GM23338 (cell line): Measurements from ENCODE around the gene TNS1.

Source experiments
- CTCF ChIP-seq, 2 experiments: fragments of 200-600 bp in 1 of 2; sonication (generic) in 1 of 2; conservative IDR thresholded peaks; 2 replicates each; pipeline versions ENCODE4 v1.5.1 to v1.6.1; 2016 to 2017; ENCODE audit warnings: antibody characterized with exemption in 2 of 2, low read depth in 2 of 2, mild to moderate bottlenecking in 2 of 2, moderate library complexity in 1 of 2
- POLR2AphosphoS5 ChIP-seq: IDR thresholded peaks from 2 replicates; pipeline ENCODE4 v1.6.1; 2016; ENCODE audit warnings: antibody characterized with exemption, low read depth

- TF ChIP-seq CTCF (conservative IDR thresholded peaks at IDR 0.05; ENCODE audit: low read depth in 2 of 2) (no peak), POLR2AphosphoS5 (no peak)
Observed at GRCh38 chr2:217837530-217837929, 165.3 kb downstream of the TNS1 start.
